NCI-H187 treated with DMSO at 0.1 percent for 48 hours (cell line): ENCODE results near the gene ZNF620.
"Not testable (repeated sequence)": the region's sequence is repeated elsewhere in the genome, so short reads cannot be mapped to it uniquely, and the experiment has no call there.

Experiments
- DNase-seq: peaks from one replicate; lab custom pipeline; 2025; lab: John Stamatoyannopoulos, UW

ZNF620 gene

DNA sequence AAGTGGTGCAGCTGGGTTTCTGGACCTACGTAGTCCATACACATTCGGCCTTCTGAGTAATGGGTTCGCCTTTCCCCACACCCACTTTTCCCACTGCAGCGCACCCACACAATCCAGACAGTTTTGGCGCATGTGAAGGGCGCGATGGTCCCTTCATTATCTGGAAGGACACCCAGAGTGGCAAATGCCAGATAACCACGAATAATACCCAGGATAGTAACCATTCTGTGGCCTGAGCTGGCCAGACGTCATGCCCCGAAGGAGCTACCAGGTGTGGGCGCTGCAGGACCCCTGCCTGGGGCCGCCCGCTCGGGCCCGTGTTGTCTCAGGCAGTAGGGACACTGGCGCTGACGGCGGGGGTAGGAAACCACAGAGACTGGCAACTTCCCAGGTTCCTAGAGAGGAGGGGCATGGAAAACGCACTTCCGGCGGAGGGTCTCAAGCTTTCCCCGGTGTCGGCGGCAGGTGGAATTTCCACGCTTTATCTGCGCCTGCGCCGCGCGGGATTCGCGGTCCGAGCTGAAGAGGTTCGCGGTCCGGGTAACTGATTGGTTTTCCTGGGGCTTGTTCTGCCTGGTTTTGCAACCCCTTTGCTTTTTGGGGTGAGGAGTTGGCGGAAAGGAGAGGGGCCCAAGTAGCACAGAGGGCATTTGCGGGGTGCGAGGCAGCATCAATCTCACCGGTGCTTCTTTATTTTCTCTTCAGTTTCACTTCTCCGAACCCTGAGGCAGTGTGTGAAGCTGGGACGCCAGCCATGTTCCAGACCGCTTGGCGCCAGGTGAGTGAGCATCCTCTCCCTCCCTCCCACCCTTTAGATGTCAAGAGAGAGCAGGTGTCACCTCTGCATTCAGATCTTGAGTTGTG is at the start of gene ZNF620:
Gene ZNF620 (plus strand): TSS at position 441 of the 864 bp plus-strand sequence. CDS start 314 bp downstream, at position 755.
- DNase-seq, result peak; percentile 46

DNA sequence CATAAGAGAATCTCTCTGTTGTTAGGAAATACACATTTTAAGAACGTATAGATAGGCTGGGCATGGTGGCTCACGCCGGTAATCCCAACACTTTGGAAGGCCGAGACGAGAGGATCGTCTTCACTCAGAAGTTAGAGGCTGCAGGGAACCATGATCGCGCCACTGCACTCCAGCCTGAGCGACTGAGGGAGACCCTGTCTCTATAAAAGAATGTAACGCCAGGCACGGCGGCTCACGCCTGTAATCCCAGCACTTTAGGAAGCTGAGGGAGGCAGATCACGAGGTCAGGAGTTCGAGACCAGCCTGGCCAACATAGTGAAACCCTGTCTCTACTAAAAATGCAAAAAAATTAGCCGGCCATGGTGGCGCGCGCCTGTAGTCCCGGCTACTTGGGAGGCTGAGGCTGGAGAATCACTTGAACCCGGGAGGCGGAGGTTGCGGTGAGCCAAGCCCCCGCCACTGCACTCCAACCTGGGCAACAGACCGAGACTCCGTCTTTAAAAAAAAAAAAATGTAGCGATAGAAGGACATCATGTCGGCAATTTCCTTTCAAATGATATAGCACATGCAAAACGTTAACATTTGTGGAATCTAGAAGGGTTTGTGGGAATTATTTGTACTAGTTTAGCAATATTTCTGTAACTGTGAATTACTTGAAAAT is 49.4 kb upstream of the ZNF620 start:
- no peak for DNase-seq

DNA sequence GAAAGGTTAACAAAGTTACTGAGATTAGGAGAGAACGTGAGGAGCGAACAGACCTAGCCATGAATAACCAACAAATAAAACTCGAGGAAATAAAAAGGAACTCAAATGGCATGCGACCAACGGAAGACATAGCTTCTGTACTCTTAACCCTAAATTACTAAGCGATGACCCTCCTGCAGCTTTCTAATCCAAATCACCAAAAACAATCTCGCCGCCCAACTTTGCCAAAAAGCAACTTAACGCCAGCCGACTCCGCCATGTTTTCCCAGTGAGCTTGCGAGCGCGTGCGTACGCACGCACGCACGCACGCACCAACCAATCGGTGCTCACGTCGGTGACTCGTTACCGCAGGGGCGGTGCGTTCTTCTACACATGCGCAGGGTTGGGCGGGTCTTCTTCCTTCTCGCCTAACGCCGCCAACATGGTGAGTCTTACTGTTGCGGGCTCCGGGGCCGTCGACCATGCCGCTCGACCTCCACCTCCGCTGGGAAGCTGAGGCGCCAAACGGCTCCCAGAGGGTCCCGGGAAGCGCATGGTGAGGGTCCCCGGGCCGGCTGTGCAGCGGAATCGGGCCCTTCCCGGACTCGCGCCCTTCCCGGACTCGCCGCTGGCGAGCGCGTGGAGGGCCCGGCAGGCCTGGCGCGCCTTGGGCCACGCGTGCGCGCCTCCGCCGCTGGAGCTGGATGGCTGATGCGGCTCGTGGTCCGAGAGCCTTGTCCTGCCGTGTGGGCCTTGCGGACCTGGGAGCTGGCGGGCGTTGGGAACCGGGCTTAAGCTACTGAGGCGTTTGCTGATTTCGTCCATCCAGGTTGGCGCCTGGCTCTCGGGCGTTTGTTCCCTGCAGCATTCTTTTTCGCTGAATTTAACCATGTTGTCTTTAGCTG is 48.7 kb upstream of the ZNF620 start, which contains the start of gene RPL14:
Gene RPL14 (plus strand): TSS at position 400 of the 884 bp plus-strand sequence. CDS start 133 bp downstream, at position 533.
- peak; percentile 20 for DNase-seq

DNA sequence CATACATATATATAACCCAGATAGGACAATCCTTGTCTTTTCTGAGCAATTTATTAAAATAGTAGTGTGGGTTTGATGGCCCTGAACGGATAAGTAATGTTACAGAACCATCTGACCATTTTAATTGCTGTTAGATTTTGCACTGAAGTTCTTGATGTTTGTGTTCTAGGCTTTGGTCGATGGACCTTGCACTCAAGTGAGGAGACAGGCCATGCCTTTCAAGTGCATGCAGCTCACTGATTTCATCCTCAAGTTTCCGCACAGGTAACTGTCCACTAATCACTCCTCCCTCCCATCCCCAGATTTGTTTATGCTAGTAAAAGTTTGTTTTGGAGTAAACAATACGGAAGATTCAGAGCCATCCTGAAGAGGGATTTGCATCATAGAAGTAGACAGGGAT is 47.4 kb upstream of the ZNF620 start:
- no peak for DNase-seq

DNA sequence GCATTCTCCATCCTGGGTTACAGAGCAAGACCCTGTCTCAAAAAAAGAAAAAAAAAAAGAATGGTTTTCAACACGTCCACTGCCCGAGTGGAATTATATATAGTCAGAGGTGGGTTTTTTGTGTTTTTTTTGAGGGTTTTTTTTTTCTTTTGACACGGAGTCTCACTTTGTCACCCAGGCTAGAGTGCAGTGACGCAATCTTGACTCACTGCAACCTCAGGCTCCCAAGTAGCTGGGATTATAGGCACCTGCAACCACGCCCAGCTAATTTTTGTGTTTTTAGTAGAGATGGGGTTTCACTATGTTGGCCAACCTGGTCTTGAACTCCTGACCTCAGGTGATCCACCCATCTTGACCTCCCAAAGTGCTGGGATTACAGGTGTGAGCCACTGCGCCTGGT is 45.4 kb upstream of the ZNF620 start:
- DNase-seq, result not testable (repeated sequence)

DNA sequence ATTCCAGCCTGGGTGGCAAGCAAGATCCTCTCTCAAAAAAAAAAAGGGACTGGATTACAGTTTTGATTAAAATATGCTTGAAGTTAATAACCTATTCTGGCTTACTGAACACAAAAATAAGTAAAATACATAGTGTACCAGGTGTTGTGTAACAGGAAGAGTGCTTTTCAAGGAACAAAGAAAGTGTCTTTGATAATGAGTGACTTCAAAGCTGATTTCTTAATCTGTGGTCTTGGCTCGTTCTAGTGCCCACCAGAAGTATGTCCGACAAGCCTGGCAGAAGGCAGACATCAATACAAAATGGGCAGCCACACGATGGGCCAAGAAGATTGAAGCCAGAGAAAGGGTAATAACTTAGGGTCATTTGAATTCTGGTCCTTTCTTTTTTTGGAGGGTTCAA is 44.7 kb upstream of the ZNF620 start:
- DNase-seq, result no peak

DNA sequence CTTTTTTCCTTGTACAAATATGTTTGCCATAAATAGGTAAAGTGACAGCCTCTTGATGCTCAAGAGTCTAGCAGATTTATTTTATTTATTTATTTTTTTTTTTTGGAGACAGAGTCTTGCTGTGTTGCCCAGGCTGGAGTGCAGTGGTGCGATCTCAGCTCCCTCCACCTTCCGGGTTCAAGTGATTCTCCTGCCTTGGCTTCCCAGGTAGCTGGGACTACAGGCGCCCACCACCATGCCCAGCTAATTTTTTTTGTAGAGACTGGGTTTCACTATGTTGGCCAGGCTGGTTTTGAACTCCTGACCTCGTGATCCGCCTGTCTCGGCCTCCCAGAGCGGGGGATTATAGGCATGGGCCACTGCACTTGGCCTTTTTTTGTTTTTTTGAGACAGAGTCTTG is 43.0 kb upstream of the ZNF620 start:
- DNase-seq, result not testable (repeated sequence)

DNA sequence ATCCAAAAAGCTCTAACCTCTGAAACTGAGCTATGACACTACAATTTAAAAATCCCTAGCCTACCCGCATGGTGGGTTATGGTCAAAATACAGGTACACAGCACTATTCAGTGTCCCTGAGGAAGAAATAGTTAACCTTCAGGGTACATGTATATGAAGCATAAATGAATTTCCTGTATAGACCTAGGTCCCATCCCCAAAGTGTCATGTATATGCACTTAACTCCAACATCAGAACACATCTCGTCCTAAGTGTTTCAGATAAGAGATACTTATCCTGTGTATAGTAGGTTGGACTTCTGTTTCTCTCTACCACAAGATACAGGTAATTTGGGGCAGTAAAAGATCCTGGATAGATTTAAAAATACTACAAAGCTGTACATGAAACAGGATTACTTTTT is 42.3 kb upstream of the ZNF620 start:
- DNase-seq, result no peak

DNA sequence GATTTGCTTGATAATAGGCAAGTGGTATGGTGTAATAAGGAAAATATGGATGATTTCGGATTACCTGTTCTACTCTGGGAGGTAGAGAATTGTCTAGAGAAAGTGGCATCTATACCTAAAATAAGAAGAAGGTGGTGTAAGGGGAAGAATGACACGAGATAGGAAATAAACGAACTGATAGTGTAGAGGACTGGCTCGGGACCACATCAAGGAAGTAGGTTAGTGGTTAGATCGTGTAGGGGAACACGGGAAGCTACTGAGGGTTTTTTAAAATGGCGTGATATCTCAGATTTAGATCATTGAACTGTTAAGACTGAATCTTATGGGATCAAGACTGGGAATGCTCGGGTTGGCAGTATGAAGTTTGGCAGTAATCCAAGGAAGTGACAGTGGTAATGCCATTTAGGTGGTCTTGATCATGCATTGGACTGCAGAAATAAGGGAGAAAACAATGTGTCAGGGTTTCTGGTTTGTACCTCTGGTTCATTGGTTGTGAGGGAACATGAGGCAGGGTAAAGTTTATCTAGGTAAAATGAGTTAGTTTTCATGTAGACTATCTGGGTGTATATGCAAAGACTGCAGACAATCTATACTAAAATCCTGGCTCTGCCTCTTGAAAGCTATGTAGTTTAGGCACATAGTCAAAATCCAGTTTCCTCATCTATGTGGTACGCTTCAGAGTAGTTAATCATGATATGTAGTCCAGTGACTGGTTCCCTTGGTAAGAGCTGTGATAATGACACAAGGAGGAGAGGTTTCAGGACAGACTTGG is 41.3 kb upstream of the ZNF620 start:
- no peak for DNase-seq

DNA sequence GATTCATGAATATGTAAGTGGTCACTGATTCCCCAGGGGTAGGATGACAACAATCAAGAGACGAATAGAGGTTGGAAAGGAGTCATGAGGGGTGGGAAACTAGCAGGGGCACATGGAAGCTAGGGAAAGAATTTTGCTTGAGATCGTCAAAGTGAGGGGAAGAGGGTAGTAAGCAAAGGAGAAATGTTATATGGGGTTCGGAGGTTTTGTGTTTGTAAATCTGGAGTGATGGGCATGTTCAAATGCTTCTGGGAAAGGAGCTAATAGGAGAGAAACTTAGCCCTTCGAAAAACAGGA is 40.8 kb upstream of the ZNF620 start:
- DNase-seq, result no peak

DNA sequence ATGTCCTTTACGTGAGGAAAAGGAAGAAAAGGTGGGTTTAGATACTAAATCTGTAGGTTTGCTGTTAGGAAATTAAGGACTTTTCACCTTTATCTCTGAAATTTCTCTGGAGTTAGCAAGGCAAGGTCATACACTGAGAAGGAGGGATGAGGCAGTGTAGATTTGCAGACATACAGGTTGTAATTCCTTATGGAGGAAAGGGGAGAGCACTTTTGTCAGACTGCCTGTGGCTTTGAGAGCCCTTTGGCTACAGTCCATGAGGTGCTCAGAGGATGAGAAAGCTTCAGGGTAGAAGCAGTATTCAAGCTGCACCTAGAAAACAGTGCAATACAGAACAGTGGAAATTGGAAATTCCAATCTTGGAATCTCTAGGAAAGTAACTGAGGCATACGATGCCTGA is 40.4 kb upstream of the ZNF620 start:
- DNase-seq, result no peak

DNA sequence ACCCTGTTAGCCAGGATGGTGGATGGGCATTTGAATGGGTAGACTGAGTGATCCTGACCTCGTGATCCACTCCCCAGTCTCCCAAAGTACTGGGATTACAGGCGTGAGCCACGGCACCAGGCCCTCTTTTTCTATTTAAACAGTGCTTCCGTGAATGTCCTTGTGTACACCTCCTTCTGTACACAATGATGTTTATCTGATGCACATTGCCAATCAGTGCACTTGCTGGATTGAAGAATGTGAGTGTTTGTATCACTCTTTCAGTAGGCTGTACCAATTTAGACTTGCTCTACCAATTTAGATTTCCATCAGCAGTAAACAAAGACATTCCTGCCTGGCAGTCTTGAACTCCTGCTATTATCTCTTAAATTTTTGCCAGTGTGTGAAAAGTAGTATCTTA is 37.8 kb upstream of the ZNF620 start:
- no peak for DNase-seq

DNA sequence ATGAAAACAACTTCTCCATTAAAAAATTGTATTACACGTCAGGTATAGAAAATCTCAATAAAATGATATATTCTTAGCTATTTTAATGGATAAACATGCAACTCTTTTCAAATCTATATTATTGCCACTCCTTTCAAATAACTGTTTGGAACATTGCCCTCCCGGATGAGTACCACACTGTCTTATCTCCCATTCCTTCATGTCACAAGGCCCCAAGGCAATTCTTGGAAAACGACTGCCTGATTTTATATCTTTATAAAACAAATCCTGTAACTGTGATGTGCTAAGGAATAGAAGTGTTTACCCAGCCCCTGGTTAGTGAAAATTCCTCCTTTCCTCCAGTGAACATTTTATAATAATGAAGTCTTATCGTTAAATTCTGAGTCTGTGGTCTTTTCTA is 35.1 kb upstream of the ZNF620 start:
- no peak for DNase-seq

DNA sequence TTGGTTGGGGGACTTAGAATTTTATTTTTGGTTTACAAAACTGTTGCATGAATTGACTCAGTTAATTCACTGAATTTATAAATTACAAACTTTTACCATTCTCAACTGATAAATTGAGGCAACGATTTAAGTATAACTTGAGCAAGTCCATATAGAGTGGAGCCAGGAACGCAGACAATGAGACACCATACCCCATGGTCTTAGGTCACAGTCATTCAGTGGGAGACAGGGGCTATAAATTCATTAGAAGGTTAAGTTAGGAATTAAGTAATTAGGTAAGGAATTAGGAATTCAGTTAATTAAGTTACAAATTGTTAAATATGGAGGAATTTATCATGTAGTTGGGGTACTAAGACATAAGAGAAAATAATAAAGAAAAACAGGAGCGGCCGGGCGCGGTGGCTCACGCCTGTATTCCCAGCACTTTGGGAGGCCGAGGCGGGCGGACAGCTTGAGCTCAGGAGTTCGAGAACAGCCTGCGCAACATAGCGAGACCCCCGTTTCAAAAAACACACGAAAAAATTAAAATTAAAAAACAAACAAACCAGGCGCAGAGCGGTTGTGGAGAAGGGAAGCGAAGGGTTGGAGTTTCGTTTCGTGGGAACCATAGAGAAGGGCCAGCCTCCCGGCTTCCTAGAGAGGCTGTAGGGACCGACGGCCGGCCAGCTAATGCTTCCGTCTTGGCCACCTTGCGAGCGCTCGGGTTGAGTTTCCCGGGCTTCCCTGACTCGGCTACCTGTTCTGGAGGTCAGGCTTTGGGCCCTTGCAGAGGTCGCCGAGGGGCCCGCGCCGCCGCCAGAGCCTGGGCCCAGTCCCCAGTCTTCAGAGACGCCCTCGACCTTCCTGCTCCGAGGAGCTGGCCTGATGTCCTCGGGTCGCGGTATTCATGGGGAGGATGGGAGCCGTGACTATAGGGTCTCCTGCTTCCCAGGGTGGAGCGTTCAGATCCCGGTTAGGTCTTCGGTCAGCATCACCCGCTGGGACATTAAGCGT is 29.1 kb upstream of the ZNF620 start, which contains the start of gene ZNF619:
Gene ZNF619 (plus strand): TSS at position 645 of the 993 bp plus-strand sequence. CDS start 858 bp downstream, outside the sequence.
- peak; percentile 11 for DNase-seq

DNA sequence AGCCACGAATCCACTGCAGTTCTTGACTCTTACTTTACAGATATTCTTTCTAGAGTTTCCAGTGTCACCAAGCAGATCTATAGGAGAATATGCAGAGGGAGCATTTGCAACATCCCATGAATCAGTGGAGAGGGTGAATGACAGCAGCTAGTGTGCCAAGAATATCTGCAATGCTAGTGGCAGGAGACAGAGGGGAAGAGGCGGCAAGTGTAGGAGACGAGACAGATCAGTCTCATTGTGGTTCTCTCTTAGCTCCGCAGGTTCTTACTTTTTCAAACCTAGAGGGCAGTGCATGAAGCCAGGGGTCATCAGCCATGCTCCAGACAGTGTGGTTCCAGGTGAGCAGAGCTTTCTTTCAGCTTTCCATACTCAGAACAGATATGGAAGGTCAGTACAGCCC is 28.2 kb upstream of the ZNF620 start:
- DNase-seq, result no peak

DNA sequence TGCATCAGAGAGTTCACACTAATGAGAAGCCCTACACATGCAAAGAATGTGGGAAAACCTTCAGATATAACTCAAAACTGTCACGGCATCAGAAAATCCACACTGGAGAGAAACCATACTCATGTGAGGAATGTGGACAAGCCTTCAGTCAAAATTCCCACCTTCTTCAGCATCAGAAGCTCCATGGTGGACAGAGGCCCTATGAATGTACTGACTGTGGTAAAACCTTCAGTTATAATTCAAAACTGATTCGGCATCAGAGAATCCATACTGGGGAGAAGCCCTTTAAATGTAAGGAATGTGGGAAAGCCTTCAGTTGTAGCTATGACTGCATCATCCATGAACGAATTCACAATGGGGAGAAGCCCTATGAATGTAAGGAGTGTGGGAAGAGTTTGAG is 18.7 kb upstream of the ZNF620 start:
- no peak for DNase-seq

DNA sequence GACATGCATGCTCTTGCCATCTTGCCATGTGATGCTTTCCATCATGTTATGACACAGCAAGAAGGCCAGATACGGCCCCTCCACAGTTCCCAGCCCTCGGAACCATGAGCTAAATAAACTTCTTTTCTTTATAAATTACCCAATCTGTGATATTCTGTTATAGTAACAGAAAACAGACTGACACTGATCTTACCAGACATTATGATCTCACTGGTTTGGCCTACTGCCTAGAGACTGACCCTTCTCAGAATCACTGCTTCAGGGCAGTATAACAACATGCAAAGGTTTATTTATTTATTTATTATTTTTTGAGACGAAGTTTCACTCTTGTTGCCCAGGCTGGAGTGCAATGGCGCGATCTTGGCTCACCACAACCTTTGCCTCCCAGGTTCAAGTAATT is 14.9 kb upstream of the ZNF620 start:
- DNase-seq, result no peak

DNA sequence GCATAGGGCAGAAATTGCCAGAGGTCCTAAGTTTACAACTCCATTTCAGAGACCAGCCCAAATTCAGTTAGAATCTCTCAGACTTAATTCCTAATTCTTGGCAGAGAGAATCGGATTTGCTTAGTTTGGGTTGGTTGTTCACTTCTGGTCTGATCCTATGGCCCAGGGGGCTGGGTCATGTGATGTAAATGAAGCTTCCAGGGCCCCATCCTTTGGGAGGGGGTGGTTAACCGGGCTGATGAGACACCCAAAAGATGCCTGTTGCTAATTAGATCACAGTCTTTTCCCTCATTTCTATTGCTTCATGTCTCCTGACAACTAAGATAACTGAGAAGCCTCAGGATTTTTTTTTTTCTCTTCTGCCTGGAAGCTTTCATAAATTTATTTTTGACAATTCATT is 11.1 kb upstream of the ZNF620 start:
- no peak for DNase-seq

DNA sequence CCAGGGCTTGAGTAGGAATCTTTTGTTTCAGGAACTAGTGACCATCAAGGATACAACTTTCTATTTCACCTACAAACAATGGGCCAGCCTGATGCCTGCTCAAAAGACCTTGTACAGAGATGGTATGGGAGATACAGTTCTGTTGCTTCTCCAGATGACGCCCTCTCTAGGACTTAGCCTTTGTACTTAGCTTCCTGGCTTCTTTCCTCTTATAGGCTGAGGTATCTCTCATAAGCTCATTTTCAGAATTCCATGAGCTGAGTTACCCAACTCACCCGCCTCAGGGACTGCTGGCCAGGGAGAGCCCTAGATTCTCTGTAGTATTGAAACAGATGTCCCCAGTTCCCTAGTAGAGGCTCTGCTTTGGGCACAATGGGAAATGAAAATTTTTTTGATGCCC is 8.6 kb upstream of the ZNF620 start:
- no peak for DNase-seq

DNA sequence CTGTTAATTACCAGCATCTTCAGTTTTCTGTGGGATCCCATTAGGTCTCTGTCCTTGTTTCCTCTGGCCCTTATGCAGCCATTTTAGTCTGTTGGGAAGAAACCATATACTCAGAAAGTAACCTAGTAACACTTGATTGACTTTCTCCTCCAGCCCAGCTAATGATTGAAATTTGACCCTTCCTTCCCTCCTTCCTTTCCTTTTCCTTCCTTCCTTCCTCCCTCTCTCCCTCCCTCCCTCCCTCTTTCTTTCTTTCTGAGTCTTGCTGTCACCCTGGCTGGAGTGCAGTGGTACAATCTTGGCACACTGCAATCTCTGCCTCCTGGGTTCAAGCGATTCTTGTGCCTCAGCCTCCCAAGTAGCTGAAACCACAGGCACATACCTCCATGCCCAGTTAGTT is 5.9 kb upstream of the ZNF620 start:
- DNase-seq, result no peak
